ENCODE measurements around the gene PRORP. TPM values are rescaled to one million over a fixed set of nuclear protein-coding genes. Genes with fewer than 3 reads are reported as not detected.

The PRORP gene
- total RNA-seq, 2 donors from 2014 or later, result 40.3 to 52.9 TPM

DNA sequence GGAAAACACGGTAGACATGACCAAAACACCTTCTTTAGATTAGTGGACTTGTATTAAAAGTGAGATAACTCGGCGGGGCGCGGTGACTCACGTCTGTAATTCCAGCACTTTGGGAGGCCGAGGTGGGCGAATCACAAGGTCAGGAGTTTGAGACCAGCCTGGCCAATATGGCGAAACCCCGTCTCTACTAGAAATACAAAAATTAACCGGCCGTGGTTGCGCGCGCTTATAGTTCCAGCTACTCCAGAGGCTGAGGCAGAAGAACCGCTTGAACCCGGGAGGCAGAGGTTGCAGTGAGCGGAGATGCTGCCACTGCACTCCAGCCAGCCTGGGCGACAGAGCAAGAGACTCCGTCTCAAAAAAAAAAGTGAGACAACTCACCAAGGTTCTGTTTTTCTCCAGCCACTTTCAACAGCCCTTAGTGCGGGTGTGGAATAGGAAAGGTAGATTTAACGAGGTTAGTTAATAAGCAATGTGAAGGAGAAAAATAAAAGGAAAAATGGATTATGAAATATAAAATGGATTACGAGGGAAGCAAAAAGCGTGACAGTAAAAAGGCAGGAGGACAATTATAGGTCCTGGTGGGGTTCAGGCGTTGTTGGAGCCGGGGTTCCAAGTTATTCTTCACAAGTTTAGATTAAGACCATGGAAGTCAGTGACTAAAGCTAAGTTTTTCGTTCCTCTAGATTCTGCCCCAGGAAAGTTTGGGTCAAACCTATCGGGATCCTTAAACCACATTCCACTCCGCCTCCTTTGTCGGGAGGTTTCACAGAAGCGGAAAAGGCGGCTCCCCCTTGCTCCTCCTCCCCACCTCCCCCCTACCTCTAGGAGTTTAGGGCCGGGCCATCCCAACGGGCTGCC, 1.1 kb upstream of the PRORP start:
- H3K4me1 Mint-ChIP-seq, result peaks cover 38% of the 10 kb centered on the region
- H3K9me3 Mint-ChIP-seq, result no peaks in the 10 kb centered on the region
- no peak for ATAC-seq (replicated peaks)
- no peaks in the 10 kb centered on the region for H3K27me3 Mint-ChIP-seq
- peak overlapping the region; percentile 99 for H3K4me3 Mint-ChIP-seq
- H3K27ac Mint-ChIP-seq, result peak overlapping the region; percentile 100
- peaks cover 96% of the 10 kb centered on the region for H3K36me3 Mint-ChIP-seq (ENCODE audit: low read depth)

GRCh38 chr14:35122696-35123387, 490 bp downstream of the PRORP start:
- Mint-ChIP-seq H3K4me1 (peaks cover 38% of the 10 kb centered on the region), H3K4me3 (peak overlapping the region; percentile 99), H3K27ac (peak overlapping the region; percentile 100), H3K36me3 (ENCODE audit: low read depth) (peaks cover 96% of the 10 kb centered on the region), H3K9me3 (no peaks in the 10 kb centered on the region), H3K27me3 (no peaks in the 10 kb centered on the region)
- no peak for ATAC-seq (replicated peaks)

GRCh38 chr14:35123388-35123703, 994 bp downstream of the PRORP start:
- peak overlapping the region; percentile 99 for H3K4me3 Mint-ChIP-seq
- no peaks in the 10 kb centered on the region for H3K9me3 Mint-ChIP-seq
- ATAC-seq (replicated peaks), result no peak
- no peaks in the 10 kb centered on the region for H3K27me3 Mint-ChIP-seq
- H3K27ac Mint-ChIP-seq, result peak overlapping the region; percentile 100
- H3K36me3 Mint-ChIP-seq (ENCODE audit: low read depth), result peaks cover 96% of the 10 kb centered on the region
- peaks cover 39% of the 10 kb centered on the region for H3K4me1 Mint-ChIP-seq

DNA sequence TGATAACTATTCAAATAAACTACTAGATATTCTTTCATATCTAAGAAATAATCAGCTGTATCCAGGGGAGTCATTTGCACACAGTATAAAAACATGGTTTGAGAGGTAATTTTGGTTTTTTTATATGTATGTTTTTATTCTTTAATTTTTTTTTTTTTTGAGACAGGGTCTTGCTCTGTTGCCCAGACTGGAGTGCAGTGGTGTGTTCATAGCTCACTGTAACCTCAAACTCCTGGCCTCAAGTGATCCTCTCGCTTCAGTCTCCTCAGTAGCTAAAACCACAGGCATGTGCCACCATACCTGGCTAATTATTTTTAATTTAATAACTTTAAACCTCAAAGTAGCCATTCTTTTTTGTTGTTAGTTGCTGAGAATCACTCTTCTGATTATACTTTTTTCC, 1.8 kb downstream of the PRORP start:
- no peaks in the 10 kb centered on the region for H3K9me3 Mint-ChIP-seq
- peak overlapping the region; percentile 99 for H3K4me3 Mint-ChIP-seq
- no peaks in the 10 kb centered on the region for H3K27me3 Mint-ChIP-seq
- peaks cover 43% of the 10 kb centered on the region for H3K4me1 Mint-ChIP-seq
- H3K36me3 Mint-ChIP-seq (ENCODE audit: low read depth), result peaks cover 96% of the 10 kb centered on the region
- H3K27ac Mint-ChIP-seq, result peak overlapping the region; percentile 100
- no peak for ATAC-seq (replicated peaks)

DNA sequence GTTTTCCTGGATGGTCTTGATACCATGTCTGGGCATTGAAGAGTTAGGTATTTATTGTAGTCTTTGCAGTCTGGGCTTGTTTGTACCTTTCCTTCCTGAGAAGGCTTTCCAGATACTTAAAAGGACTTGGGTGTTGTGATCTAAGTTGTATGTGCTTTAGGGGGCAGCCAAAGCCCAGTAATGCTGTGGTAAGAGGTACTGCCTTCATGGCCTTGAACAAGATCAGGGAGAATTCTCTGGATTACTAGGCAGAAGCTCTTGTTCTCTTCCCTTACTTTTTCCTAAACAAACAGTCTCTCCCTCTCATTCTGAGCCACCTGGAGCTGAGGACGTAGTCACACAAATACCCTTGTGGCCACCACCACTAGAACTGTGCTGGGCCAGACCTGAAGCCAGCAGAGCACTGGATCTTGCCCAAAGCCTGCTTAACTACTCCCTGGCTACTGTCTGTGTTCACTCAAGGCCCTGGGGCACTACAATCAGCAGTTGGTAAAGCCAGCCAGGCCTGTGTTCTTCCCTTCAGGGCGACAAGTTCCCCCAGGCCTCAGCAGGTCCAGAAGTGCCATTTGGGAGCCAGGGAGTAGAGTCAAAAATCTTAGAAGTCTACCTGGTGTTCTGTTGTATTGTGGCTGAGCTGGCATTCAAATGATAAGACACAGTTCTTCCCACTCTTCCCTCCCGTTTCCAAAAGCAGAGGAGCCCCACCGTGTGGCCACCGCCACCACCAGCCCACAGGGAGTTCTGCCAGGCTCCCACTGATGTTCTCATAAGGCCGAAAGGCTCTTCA, 11.4 kb downstream of the PRORP start:
- H3K4me3 Mint-ChIP-seq, result no peak overlapping the region
- no peaks in the 10 kb centered on the region for H3K9me3 Mint-ChIP-seq
- peaks cover 94% of the 10 kb centered on the region for H3K36me3 Mint-ChIP-seq (ENCODE audit: low read depth)
- no peak for ATAC-seq (replicated peaks)
- peak overlapping the region; percentile 85 for H3K27ac Mint-ChIP-seq
- no peaks in the 10 kb centered on the region for H3K27me3 Mint-ChIP-seq
- peaks cover 25% of the 10 kb centered on the region for H3K4me1 Mint-ChIP-seq

DNA sequence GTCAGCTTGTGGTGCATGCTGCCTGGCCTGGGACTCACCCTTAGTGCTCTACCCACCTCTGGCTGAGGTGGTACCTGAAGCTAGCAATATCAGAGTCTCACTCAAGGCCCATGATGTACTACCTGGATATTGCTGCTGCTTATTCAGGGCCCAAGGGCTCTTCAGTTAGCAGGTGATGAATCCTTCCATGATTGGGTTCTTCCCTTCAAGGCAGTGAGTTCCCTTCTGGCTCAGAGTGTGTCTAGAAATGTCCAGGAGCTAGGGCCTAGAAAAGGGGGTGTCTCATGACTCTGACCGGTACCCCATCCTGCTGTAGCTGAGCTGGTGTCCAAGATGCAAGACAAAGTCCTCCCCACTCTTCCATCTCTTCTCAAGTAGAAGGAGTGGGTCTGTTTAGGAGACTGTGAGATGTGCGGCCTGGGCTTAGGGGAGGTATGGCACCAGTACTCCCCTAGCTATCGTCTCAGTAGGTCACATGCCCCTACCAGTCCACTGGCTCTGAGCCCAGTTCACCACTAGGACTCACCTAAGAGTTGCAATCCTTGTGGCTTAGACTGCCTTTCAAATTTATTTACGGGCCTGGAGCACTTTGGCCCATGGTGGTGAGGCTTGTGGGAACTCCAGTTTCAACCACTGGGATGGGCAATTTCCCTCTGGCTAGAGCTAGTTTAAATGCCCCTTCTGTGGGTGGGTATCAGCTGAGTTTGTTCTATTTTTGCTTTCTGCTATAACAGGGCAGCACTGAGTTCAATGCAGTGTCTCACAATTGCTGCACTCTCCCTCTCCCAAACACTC, 12.2 kb downstream of the PRORP start:
- Mint-ChIP-seq H3K27me3 (no peaks in the 10 kb centered on the region), H3K9me3 (no peaks in the 10 kb centered on the region), H3K27ac (peak overlapping the region; percentile 85), H3K4me3 (no peak overlapping the region), H3K36me3 (ENCODE audit: low read depth) (peaks cover 93% of the 10 kb centered on the region), H3K4me1 (peaks cover 24% of the 10 kb centered on the region)
- ATAC-seq (replicated peaks), result no peak

- Mint-ChIP-seq H3K36me3 (ENCODE audit: low read depth) (peaks cover 81% of the 10 kb centered on the region), H3K4me1 (peaks cover 23% of the 10 kb centered on the region), H3K27ac (no peak overlapping the region), H3K27me3 (no peaks in the 10 kb centered on the region), H3K9me3 (no peaks in the 10 kb centered on the region), H3K4me3 (no peak overlapping the region)
- ATAC-seq (replicated peaks), result no peak
Observed at GRCh38 chr14:35138585-35138984, 16.2 kb downstream of the PRORP start.

GRCh38 chr14:35140718-35141581, 18.6 kb downstream of the PRORP start:
- no peak overlapping the region for H3K4me3 Mint-ChIP-seq
- H3K36me3 Mint-ChIP-seq (ENCODE audit: low read depth), result peaks cover 71% of the 10 kb centered on the region
- peaks cover 20% of the 10 kb centered on the region for H3K4me1 Mint-ChIP-seq
- H3K27me3 Mint-ChIP-seq, result no peaks in the 10 kb centered on the region
- no peak for ATAC-seq (replicated peaks)
- H3K27ac Mint-ChIP-seq, result peak overlapping the region; percentile 9
- H3K9me3 Mint-ChIP-seq, result no peaks in the 10 kb centered on the region

DNA sequence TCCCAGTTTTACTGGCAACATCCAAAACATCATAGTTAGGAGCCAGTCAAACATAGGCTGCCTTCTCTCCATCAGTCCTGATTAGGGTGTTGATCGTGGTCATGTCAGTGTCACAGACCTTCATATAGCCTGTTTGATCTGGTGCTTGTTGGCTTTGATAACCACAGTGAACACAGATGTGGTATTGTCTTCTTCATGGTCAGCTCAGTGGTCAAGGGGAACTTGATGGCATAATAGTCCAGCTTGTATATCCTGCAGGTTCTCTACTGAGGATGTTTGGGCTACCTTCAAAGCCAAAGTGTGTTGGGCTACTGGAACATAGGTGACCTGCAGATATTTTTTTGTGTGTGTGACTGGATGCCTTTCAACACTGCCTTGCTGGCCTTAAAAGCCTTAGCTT, 21.7 kb downstream of the PRORP start:
- H3K4me3 Mint-ChIP-seq, result no peak overlapping the region
- H3K9me3 Mint-ChIP-seq, result no peaks in the 10 kb centered on the region
- H3K27ac Mint-ChIP-seq, result peak overlapping the region; percentile 17
- peaks cover 11% of the 10 kb centered on the region for H3K4me1 Mint-ChIP-seq
- H3K27me3 Mint-ChIP-seq, result no peaks in the 10 kb centered on the region
- peaks cover 49% of the 10 kb centered on the region for H3K36me3 Mint-ChIP-seq (ENCODE audit: low read depth)
- ATAC-seq (replicated peaks), result no peak

GRCh38 chr14:35146711-35147149, 24.4 kb downstream of the PRORP start:
- Mint-ChIP-seq H3K4me3 (no peak overlapping the region), H3K9me3 (no peaks in the 10 kb centered on the region), H3K36me3 (ENCODE audit: low read depth) (peaks cover 41% of the 10 kb centered on the region), H3K4me1 (peaks cover 5% of the 10 kb centered on the region), H3K27ac (no peak overlapping the region), H3K27me3 (no peaks in the 10 kb centered on the region)
- no peak for ATAC-seq (replicated peaks)

DNA sequence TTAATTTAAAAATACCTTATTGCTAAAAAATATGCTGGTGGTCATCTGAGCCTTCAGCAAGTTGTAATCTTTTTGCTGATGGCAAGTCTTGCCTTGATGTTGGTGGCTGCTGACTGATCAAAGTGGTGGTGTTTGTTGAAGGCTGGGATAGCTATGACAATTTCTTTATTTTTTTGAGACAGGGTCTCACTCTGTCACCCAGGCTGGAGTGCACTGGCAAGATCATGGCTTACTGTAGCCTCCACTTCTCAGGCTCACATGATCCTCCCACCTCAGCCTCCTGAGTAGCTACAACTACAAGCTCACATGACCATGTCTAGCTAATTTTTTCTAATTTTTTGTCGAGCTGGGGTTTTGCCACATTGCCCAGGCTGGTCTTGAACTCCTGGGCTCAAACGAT, 24.8 kb downstream of the PRORP start:
- H3K4me1 Mint-ChIP-seq, result peaks cover 5% of the 10 kb centered on the region
- no peak overlapping the region for H3K27ac Mint-ChIP-seq
- no peak for ATAC-seq (replicated peaks)
- H3K9me3 Mint-ChIP-seq, result no peaks in the 10 kb centered on the region
- no peak overlapping the region for H3K4me3 Mint-ChIP-seq
- peaks cover 36% of the 10 kb centered on the region for H3K36me3 Mint-ChIP-seq (ENCODE audit: low read depth)
- H3K27me3 Mint-ChIP-seq, result no peaks in the 10 kb centered on the region

DNA sequence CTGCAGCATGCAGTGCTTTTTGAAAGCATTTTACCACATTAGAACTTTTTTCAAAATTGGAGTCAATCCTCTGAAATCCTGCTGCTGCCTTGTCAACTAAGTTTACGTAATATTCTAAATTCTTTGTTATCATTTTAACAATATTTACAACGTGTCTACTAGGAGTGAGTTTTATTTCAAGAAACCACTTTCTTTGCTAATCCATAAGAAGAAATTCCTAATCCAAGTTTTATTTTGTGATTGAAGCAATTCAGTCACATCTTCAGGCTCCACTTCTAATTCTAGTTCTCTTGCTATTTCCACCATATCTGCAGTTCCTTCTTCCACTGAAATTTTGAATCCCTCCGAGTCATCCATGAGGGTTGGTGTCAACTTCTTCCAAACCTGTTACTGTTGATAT, 25.4 kb downstream of the PRORP start:
- no peak for ATAC-seq (replicated peaks)
- Mint-ChIP-seq H3K27me3 (no peaks in the 10 kb centered on the region), H3K4me3 (no peak overlapping the region), H3K36me3 (ENCODE audit: low read depth) (peaks cover 34% of the 10 kb centered on the region), H3K27ac (no peak overlapping the region), H3K4me1 (peaks cover 5% of the 10 kb centered on the region), H3K9me3 (no peaks in the 10 kb centered on the region)

- ATAC-seq (replicated peaks), result no peak
- no peak overlapping the region for H3K4me3 Mint-ChIP-seq
- H3K4me1 Mint-ChIP-seq, result peaks cover 10% of the 10 kb centered on the region
- no peak overlapping the region for H3K27ac Mint-ChIP-seq
- peaks cover 28% of the 10 kb centered on the region for H3K36me3 Mint-ChIP-seq (ENCODE audit: low read depth)
- no peaks in the 10 kb centered on the region for H3K27me3 Mint-ChIP-seq
- H3K9me3 Mint-ChIP-seq, result no peaks in the 10 kb centered on the region
Observed at GRCh38 chr14:35149239-35149638, 26.9 kb downstream of the PRORP start.

Measured in activated T-helper 17 cell treated with anti-CD3 and anti-CD28 coated beads, Interleukin-2, amount 50 U/mL, for 72 hours (primary cell).